Pons (tissue), 1 donor: ENCODE results near the gene RHBDF2.

Source experiments
- DNase-seq: peaks from one replicate; pipeline ENCODE4 v3.0.0-alpha.2; 2016; ENCODE audit warnings: low spot score

Gene RHBDF2

DNA sequence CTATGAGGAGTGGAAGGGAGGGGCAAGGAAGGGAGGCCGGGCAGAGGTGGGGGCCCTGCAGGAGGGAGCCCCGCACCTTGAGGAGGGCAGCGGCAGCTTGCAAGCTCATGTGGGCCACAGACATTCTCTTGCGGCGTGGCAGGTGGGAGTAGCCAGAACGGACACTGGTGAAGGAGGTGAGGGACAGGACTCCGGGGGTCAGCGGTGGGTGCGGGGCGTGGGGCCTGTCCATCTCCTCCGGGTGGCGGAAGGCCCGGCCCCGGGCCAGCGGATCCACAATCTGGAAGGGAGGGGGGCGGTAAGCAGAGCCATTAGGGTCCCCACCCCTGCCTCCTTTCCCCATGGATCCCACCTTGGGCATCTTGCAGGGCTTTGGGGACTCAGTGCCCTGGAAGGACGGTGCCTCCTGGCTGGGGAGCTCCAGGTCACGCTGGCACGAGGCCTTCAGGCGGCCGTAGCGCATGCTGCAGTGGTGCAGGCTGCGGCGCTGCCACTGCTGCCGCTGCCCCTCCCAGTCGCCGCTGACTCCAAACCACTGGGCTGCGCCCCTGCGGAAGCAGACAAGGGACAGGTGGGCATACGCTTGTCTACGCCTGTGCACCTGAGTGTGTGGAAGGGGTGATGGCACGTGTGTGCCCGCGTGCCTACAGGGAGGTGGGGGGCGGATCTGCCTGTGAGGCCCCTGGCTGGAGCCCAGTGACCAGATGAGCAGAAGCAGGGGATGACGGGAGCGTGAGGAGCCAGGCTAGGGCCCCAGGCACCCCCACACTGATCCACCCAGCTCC is 22.3 kb downstream of the RHBDF2 start:
- DNase-seq: no peak

GRCh38 chr17:76478097-76478496 is 23.1 kb downstream of the RHBDF2 start:
- DNase-seq: no peak

DNA sequence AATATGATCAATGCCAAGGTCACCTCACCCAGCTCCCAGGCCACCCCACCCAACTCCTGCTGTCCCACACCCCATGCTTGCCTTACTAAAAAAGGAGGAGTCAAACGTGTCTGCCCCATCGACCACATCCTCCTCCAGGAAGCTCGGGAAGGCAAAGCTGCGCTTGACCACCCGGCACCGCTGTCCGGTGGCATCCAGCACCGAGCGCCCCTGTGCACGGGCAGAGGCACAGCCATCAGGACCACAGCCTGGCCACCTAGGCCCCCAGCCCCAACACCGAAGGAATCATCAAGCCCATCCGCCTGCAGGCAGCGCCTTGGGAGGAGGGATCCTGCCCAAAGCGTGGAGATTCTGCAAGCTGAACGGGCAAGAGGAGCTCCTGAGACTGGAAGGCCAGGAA is 23.6 kb downstream of the RHBDF2 start:
- DNase-seq: no peak

DNA sequence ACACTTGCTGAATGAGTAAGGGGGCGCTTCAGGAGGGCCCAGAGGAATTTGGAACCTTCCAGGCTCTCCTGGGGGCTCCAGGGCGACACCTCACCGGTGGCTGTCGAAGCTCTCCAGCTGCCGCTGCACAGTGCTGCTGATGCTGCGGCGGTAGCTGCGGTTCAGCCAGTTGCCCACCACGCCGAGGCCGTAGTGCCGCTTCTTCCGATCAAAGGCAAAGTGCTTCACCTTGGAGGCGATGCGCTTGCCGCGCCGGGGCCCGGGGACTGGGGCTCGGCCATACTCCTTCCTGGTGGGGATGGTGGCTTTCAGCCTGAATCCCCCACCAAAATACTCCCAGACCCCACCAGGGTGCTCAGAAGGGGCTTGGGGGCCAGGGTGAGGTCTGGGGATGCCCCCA is 24.5 kb downstream of the RHBDF2 start:
- no peak for DNase-seq

DNA sequence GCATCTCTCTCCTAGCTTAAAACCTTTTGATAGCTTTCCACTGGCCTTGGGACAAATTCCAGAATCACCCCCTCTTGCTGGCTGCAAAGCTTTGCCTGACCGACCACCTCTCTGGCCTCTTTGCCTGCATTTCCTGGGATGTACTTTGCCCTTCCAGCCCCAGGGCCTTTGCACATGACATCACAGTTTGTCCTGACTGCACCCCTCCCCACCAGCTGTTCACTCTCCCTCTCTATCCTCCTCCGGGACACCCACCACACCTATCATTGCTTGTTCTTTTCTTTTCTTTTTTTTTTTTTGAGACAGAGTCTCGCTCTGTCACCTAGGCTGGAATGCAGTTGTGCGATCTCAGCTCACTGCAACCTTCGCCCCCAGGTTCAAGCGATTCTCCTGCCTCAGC is 25.9 kb downstream of the RHBDF2 start:
- no peak for DNase-seq

GRCh38 chr17:76474894-76475293 is 26.3 kb downstream of the RHBDF2 start:
- no peak for DNase-seq

GRCh38 chr17:76474238-76474637 is 27.0 kb downstream of the RHBDF2 start:
- no peak for DNase-seq

- no peak for DNase-seq
Observed at GRCh38 chr17:76473541-76473985, 27.7 kb downstream of the RHBDF2 start.

- no peak for DNase-seq
Observed at GRCh38 chr17:76472726-76473125, 28.5 kb downstream of the RHBDF2 start.

DNA sequence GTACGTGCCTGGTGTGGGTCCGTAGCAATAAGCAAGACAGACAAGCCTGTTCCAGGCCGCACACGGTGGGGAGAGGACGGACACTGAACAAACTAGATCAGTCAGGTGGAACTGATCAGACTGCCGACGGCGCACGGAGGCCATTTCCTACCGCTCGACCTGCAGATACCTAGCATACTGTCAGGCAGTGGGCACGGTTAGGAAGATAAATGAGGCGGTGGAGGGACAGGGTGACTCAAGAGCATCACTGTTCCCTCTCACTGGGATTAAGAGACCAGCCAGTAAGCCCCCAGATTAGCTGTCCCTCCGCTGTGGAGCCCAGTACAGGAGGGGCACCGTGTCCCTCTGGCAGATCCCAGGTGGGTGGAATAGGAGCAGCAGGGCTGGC is 29.0 kb downstream of the RHBDF2 start:
- no peak for DNase-seq

- no peak for DNase-seq
Observed at GRCh38 chr17:76471498-76472257, 29.5 kb downstream of the RHBDF2 start.

DNA sequence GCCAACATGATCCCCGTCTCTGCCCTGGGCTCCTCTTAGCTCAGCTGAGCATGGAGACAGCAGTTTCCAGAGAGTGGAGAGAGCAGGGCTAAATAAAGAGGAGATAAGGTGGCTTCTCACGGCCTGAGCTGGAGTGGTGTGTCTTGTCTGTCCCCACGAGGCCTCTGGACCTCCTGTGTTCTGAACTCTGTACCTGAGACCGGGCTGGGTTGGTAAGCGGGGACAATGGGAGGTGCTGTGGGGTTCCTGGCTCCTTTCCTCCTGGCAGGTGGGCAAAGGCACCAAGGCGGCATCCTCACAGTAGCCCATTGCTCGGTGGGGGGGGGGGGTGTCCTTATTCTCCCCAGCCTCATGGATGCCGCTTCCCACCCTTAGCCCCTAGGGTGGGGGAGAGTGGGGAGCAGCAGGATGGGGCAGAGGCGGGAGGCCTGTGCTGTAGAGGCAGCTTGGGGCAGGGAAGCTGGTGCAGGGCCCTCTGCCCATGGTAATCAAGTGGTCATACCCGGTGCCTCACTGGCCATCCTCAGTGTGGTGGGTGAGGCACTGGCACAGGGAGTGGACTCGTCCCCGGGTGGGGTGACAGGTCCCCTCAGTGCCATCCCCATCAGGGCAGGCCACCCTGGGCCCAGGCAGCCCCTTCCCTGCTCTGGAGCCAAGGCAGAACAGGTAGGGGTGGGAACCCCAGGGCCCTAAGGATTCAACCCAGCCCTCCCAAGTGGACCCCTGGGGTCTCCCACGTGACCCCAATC is 31.1 kb downstream of the RHBDF2 start:
- DNase-seq: no peak

DNA sequence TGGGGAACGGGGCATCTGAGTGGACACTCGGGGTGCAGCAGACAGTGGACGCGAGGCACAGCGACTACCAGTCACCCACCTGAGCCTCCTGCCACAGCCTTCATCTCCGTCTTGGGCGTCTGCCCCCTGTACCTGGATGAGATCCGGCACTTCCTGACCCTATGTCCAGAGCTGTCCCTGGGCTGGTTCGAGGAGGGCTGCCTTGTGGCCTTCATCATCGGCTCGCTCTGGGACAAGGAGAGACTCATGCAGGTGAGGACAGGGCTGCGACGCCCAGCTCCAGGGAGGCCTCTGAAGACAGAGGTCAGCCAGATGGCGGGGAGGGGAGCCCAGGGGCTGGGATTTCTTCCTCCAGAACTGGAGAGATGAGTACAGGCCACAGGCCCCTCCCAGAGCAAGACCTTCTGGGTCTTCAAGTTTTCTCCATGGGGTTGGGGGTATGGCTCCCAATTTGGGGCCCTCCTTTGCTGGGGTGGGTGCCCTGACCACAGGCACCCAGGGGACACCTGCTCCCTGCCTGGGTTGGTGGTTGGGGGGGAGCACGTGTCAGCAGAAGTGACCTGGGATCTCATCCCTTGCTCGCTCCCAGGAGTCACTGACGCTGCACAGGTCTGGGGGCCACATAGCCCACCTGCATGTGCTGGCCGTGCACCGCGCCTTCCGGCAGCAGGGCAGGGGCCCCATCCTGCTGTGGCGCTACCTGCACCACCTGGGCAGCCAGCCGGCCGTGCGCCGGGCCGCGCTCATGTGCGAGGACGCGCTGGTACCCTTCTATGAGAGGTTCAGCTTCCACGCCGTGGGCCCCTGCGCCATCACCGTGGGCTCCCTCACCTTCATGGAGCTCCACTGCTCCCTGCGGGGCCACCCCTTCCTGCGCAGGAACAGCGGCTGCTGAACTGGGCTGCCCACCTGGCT is 31.9 kb downstream of the RHBDF2 start:
- DNase-seq: no peak

GRCh38 chr17:76468634-76469010 is 32.6 kb downstream of the RHBDF2 start:
- no peak for DNase-seq

- no peak for DNase-seq
Observed at GRCh38 chr17:76467809-76468633, 33.2 kb downstream of the RHBDF2 start.

DNA sequence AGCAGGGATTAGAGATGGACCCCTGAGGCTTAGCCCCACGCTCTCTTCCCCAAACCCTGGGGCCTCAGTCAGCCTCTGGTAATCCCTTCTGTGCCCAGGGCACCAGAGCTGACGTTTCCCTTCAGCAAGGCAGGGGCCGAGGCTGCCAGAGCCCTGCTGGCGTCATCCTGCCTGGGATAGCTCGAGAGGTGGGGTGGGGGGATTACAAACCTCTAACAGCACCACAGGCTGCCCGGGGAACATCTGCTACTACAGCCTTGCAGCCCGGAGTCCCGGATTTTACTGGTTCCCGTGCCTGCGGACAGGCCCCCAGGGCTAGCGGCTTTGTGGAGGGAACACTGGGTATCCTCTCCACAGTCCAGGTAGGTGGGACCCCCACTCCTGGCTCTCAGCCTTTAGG is 33.9 kb downstream of the RHBDF2 start, which contains the start of gene AANAT:
TSS of gene AANAT (plus strand) at position 238 of the 400 bp plus-strand sequence. CDS start 1,144 bp downstream, outside the sequence.
- no peak for DNase-seq

- no peak for DNase-seq
Observed at GRCh38 chr17:76466775-76467130, 34.5 kb downstream of the RHBDF2 start.

DNA sequence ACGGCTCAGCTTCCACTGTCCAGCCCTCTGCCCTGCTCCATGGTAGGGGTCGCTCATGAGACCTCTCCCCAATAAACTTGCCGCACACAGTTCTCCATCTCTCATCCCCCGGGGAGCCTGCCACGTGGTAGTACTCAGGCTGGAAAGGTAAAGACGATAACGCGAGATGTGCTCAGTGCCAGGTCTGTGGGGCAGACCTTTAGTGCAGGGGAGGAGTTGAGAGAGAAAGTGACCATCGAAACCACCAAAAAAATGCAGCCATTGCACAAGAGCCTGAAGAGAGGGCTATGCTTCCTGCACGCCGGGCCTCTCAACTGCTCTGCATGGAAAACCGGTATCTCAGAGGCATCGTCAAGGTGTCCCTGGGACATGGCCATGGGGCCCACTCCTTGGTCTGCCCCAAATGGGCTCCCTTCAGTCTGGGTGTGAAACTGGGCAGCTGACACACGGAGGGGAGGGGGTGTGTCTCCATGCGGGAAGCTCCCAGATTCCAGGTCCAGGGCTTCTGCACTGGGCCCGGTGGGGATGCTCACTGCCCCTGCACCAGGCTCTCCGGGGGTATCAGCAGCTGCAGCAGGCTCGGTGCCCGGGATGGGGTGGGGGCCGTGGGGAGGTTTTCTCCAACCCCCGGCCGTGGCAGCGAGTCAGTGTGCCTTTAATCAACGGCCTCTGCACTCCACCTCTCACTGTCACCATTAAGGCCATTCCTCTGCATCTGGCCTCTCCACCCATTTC is 38.5 kb downstream of the RHBDF2 start:
- DNase-seq: no peak

GRCh38 chr17:76461765-76462555 is 39.3 kb downstream of the RHBDF2 start:
- no peak for DNase-seq
